Endothelial cell (in vitro differentiated cells): ENCODE results near the gene KCNB1. TPM values are rescaled to one million over a fixed set of nuclear protein-coding genes. Genes with fewer than 3 reads are reported as not detected.

Experiments
- DNase-seq: peaks from one replicate; pipeline ENCODE4 v3.0.0; 2021; ENCODE audit warnings: low spot score
- H3K27ac Mint-ChIP-seq: one replicate; pipeline ENCODE4 v1.8.0; 2021; ENCODE audit warnings: mixed read lengths, inconsistent platforms; ENCODE audit not compliant: unreplicated experiment
- H3K27me3 Mint-ChIP-seq: one replicate; pipeline ENCODE4 v1.8.0; 2021; ENCODE audit warnings: mild to moderate bottlenecking, moderate library complexity, mixed read lengths, inconsistent platforms; ENCODE audit not compliant: unreplicated experiment
- H3K36me3 Mint-ChIP-seq: one replicate; pipeline ENCODE4 v1.8.0; 2021; ENCODE audit warnings: mild to moderate bottlenecking, low read depth, mixed read lengths, inconsistent platforms; ENCODE audit not compliant: unreplicated experiment
- H3K4me1 Mint-ChIP-seq: one replicate; pipeline ENCODE4 v1.8.0; 2021; ENCODE audit warnings: mild to moderate bottlenecking, mixed read lengths, inconsistent platforms; ENCODE audit not compliant: unreplicated experiment
- H3K4me3 Mint-ChIP-seq: one replicate; pipeline ENCODE4 v1.8.0; 2021; ENCODE audit warnings: mild to moderate bottlenecking, mixed read lengths, inconsistent platforms; ENCODE audit not compliant: unreplicated experiment
- H3K9me3 Mint-ChIP-seq: one replicate; pipeline ENCODE4 v1.8.0; 2021; ENCODE audit warnings: mixed read lengths, inconsistent platforms; ENCODE audit not compliant: unreplicated experiment
- total RNA-seq: library from RNA; stranded (reverse); fragmentation: NEBNext Ultra II Directional; extraction: Animal tissue kit (Norgen Biotek cat#: 25700); gene quantifications from one replicate; pipeline ENCODE4 v1.2.1, GENCODE V29; 2021; ENCODE audit not compliant: unreplicated experiment
- TF ChIP-seq, protein P1 (sequence below): fragments of 200-600 bp; sonication (generic); IDR thresholded peaks from one replicate; pipeline ENCODE4 v1.5.0; 2021; ENCODE audit warnings: antibody characterized with exemption; ENCODE audit not compliant: unreplicated experiment

KCNB1 gene
- total RNA-seq, 1 donor from 2014 or later: 0.36 TPM

DNA sequence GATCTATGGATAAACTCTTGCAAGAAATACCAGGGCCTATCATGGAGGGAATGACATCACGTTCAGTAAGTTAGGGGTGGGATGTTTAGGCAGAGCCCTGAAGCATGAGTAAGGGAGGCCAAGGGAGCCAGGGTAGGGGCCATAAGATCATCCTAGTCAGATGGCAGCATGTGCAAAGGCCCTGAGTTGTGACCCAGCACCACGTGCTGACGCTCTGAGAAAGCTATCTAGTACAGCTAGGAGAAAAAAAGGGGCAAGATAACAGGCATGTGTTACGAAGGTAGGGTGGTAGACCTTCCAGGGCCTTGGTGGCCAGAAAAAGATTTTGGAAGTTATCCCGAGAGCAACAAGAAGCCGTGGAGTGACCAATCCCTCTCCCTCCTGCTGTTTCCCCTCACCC lies 22.3 kb downstream of the KCNB1 start:
- Mint-ChIP-seq H3K36me3 (no peaks in the 10 kb centered on the region), H3K4me1 (no peaks in the 10 kb centered on the region), H3K9me3 (no peaks in the 10 kb centered on the region), H3K27me3 (no peaks in the 10 kb centered on the region), H3K4me3 (no peak overlapping the region), H3K27ac (no peak overlapping the region)
- no peak for DNase-seq
- TF ChIP-seq, protein P1, sequence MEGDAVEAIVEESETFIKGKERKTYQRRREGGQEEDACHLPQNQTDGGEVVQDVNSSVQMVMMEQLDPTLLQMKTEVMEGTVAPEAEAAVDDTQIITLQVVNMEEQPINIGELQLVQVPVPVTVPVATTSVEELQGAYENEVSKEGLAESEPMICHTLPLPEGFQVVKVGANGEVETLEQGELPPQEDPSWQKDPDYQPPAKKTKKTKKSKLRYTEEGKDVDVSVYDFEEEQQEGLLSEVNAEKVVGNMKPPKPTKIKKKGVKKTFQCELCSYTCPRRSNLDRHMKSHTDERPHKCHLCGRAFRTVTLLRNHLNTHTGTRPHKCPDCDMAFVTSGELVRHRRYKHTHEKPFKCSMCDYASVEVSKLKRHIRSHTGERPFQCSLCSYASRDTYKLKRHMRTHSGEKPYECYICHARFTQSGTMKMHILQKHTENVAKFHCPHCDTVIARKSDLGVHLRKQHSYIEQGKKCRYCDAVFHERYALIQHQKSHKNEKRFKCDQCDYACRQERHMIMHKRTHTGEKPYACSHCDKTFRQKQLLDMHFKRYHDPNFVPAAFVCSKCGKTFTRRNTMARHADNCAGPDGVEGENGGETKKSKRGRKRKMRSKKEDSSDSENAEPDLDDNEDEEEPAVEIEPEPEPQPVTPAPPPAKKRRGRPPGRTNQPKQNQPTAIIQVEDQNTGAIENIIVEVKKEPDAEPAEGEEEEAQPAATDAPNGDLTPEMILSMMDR: no peak

DNA sequence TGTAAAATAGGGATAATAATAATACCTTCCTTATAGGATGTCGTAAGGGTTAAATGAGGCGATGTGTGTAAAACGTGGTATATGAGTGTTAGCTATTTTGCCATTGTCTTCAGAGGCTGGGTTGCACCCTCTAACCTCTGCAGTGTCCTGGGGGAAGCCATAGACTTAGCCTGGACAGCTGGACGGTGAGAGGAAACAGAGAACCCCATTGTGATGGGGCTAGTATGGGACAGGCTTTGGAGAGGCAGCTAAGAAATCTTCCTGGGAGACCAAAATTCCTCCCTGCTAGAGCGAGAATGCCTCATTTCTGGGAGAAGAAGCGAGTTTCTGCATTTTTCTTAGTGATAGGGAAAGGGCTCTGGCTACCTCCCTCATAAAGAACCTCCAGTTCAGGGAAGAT lies 22.8 kb downstream of the KCNB1 start:
- no peaks in the 10 kb centered on the region for H3K9me3 Mint-ChIP-seq
- no peak for DNase-seq
- H3K27me3 Mint-ChIP-seq: no peaks in the 10 kb centered on the region
- H3K4me3 Mint-ChIP-seq: no peak overlapping the region
- no peak overlapping the region for H3K27ac Mint-ChIP-seq
- TF ChIP-seq, protein P1: no peak
- no peaks in the 10 kb centered on the region for H3K4me1 Mint-ChIP-seq
- no peaks in the 10 kb centered on the region for H3K36me3 Mint-ChIP-seq

DNA sequence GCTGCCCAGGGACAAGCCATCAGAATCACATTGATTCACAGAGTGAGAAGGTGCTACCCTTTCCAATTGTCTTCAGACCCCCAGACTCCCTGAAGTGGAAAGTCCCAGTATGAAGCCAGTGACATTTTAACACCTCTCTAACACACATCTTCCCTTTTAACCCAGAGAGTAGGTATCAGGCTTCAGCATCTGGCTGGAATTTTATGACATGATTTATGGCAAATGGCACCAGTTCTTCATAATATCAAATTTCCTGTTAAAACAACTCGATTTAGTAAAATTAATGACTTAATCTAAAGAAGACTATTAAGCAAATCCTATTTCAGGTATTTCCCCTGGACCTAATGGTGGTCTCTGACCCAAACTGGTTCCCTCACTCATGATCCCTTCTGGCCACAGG lies 25.0 kb downstream of the KCNB1 start:
- DNase-seq: no peak
- Mint-ChIP-seq H3K27me3 (no peaks in the 10 kb centered on the region), H3K9me3 (no peaks in the 10 kb centered on the region), H3K36me3 (no peaks in the 10 kb centered on the region), H3K4me3 (no peak overlapping the region), H3K27ac (no peak overlapping the region), H3K4me1 (no peaks in the 10 kb centered on the region)
- TF ChIP-seq, protein P1: no peak

DNA sequence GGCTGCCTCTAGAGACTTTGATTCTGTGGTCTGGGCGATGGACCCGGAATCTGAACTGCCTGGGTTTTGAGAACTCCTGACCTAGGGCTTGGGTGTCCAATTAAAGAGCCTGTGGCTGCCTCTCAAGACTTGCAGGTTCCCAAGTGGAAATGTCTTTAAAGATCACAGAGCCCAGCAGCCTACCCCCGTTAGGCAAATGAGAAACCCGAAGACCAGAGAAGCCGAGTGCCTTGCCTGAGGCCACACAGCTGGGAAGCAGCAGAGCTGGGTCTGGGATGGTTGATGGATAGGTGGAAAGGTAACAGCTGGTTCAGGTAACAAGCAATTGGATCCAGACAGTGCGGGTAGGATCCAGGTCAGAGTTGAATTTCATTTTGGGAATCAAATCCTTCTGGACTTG lies 25.8 kb downstream of the KCNB1 start:
- TF ChIP-seq, protein P1: no peak
- Mint-ChIP-seq H3K27ac (no peak overlapping the region), H3K36me3 (no peaks in the 10 kb centered on the region), H3K4me3 (no peak overlapping the region), H3K9me3 (no peaks in the 10 kb centered on the region), H3K27me3 (no peaks in the 10 kb centered on the region), H3K4me1 (no peaks in the 10 kb centered on the region)
- no peak for DNase-seq

DNA sequence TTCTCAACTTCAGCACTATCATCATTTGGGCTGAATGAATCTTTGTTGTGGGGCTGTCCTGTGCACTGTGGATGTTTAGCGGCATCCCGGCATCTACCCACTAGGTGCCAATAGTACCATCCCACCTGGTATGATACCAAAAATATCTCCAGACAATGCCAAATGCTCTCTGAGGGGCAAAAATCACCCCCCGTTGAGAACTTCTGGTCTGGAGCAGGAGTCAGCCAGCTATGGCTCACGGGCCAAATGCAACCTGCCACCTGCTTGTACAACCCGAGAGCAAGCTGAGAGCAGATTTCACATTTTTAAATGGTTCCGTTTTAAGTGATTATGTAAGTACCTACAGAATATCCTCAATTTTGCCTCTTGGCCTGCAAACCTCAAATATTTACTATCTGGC lies 26.8 kb downstream of the KCNB1 start:
- Mint-ChIP-seq H3K4me3 (no peak overlapping the region), H3K27ac (no peak overlapping the region), H3K4me1 (no peaks in the 10 kb centered on the region), H3K36me3 (no peaks in the 10 kb centered on the region), H3K27me3 (no peaks in the 10 kb centered on the region), H3K9me3 (no peaks in the 10 kb centered on the region)
- TF ChIP-seq, protein P1: no peak
- DNase-seq: no peak
